HG03175 (cell line): ENCODE results near the gene PIGQ.
"Not testable (repeated sequence)": the region's sequence is repeated elsewhere in the genome, so short reads cannot be mapped to it uniquely, and the experiment has no call there.

Experiments used
- ATAC-seq: cut with Tn5 transposase; IDR thresholded peaks from one replicate; pipeline ENCODE4 v1.9.1; 2021; ENCODE audit warnings: mild to moderate bottlenecking, moderate library complexity; ENCODE audit not compliant: unreplicated experiment

The PIGQ gene

DNA sequence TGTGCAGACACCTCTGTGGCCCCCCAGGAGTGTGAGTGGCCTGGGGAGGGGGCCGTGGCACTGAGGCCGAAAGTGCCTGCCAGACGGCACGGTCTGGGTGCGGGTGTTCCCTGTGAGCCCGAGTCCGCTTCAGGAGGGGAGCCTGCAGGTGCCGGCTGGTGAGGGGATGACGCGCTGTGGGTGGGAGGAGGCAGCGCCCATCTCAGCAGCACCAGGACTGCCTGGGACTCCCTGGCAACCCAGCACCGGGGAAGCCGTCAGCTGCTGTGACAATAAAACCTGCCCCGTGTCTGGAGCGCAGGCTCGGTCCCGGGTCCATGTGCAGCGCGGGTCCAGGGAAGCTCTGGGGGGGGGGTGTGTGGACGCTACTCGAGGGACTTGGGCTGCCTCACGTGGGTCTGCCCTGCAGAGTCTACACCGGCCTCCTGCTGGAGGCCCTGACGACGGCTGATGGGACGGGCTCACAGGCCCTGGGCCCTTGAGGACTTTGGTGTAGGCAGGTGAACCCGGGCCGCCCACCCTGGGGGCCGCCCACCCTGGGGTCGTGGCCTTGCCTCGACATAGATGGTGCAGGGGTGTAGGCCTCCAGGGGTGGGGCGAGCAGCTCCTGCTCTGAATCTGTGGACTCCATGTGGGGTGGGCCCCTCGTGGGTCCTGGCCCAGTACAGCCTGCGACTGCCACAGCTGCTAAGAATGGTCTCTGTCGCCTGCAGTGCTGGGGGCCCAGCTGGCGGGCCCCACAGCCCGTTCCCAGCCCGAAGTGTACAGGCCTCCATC, 14.2 kb downstream of the PIGQ start:
- ATAC-seq: no peak

DNA sequence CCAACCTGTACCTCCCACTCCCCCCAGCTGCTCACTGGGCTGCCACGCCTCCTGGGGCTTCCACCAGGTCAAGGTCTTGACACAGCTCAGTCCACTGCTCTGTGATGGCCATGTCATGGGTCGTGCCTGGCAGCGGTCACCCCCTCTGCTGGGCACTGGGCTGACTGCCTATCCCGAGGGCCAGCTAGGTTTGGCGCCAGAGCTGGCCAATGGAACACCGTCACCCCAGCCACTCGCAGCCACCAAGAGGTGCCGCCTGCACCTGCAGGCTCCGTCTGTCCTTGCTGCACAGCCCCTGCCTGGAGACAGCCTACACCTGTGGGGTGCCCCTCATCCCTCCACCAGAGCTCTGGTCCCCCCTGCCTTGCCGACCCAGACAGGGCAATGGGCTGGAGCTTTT, 15.6 kb downstream of the PIGQ start:
- no peak for ATAC-seq

DNA sequence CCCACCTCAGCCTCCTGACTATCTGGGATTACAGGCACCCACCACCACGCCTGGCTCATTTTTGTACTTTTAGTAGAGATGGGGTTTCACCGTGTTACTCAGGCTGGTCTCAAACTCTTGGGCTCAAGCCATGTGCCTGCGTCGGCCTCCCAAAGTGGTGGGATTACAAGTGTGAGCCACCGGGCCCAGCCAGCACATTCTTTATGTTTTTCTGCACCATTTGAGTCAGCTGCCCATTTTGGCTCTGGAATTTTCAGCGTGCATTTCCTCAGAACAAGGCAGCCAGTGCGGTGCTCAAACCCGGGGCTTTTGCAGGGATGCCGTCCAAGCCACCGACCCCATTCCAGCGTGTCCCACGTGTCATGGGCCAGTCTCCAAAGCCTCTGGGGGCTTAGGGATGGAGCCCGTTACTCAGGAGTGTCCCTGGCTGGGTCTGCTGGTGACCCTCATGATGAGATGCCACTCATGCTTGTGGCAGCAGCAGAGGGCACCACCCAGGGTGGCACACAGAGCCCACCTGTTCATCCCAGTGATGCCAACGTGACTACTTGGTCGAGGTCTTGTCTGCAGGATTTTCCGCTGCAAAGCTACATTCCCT, 16.4 kb downstream of the PIGQ start:
- no peak for ATAC-seq

DNA sequence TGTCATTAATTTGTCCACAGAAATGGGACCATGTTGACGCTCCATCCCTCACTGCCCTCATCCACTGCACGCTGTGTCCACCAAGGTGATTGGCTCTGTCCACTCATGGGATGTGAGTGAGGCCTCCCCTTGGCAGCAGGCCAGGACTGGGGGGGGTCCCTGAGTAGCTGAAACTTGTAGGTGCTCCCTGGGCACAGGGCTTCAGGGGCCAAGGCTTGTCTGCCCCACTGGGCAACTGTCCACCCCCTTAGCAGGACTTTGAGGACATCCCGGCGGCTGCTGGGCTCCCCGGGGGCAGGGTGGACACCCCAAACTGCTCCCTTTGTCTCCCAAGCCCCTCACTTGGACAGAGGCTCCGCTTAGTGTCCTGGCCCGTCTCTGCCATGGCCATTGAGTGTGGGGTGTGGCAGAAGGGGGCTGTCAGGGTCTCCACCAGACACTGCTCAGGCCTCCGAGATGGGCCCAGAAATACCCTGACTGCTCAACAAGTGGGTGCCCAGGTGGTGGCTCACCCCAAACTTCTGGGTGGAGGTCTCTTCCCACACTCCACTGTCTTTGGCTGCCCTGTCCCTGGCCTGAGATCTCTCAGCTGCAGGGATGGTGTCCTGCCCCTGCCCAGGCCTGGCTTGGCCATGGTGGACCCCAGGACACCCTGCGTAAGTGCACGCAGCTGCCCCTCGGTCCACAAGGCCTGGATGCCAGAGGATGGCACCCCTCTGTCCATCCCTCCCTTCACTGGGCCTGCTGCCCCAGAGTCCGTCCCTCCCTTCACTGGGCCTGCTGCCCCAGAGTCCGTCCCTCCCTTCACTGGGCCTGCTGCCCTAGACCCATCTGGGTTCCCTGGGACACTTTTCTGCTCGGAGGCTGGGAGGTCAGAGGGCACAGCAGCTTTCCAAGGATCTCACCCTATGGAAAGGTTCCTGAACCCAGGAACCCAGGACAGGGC, 17.1 kb downstream of the PIGQ start:
- no peak for ATAC-seq

DNA sequence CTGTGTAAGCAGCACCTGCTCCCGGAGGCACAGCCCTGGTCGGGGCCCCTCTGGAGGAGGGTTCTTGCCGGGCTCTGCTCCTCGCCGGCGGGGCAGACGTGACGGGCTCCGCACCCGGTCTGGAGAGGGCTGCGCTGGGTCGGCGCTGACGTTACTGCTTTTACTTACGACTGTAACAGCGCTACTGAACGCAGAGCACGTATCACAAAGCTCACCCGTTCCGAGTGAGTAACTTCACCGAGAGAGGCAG, 18.8 kb downstream of the PIGQ start:
- ATAC-seq: peak; percentile 7

DNA sequence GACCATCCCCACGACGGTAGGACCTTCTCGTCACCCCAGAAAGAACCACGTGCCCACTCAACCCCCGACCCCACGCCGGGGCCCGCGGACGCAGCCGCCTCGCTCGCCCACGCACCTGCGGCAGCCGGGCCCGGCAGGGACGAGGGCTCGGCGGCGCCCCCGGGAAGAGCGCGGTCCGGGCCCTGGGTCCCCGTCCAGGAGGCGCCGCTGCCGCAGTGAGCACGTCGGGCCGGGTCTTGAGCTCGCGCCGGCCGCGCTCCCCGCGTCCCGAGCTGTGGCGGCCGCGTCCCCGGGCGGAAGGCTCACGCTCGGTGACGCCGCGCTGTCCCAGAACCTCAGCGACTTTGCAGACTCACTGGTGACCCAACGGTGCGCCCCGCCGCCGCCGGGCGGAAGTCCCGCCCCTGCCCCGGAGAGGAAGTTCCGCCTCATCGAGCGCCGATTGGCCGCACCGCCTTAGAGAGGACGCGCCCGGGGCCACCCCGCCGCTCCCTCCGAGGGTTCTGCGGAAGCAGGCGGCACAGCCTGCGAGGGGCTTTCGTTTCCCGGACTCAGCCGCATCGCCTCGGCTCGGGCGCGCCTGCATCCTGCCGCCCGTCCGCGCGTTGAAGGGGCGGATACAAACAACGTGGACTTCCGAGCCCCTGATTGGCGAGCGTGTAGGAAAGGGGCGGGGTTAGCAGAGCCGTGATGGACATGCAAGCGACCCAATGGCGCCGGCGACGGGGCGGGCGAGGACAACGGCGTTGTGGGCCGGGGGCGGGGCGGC, 19.3 kb downstream of the PIGQ start:
- peak; percentile 75 for ATAC-seq

DNA sequence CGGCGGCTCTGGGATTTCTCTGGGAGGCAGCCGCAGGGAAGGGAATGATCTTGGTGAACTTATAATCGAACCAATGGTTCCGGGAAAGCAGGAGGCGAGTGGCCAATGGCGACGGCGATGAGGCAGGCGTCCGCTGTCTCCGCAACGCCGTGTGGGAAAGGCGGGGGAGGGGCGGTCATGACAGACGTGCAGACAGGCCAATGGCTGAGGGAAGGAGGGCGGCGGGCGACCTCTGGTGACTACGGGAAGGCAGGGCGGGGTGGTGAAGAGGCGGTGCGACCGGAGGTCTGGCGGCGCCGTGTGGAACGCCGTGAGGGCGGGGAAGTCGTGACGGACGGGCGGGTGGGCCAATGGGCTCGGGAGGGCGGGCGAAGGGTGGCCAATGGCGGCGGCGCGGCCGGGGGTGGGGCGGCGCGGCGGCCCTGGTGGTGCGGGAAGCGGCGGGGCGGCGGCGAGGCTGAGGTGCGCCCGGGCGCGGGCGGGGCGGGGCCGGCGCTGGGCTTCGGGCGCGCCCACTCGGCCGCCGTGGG, 20.0 kb downstream of the PIGQ start, which contains the start of gene RAB40C:
Gene RAB40C, plus strand, starts transcription at position 409 of the 530 bp plus-strand sequence. CDS start 226 bp downstream, outside the sequence.
- ATAC-seq: peak; percentile 77

DNA sequence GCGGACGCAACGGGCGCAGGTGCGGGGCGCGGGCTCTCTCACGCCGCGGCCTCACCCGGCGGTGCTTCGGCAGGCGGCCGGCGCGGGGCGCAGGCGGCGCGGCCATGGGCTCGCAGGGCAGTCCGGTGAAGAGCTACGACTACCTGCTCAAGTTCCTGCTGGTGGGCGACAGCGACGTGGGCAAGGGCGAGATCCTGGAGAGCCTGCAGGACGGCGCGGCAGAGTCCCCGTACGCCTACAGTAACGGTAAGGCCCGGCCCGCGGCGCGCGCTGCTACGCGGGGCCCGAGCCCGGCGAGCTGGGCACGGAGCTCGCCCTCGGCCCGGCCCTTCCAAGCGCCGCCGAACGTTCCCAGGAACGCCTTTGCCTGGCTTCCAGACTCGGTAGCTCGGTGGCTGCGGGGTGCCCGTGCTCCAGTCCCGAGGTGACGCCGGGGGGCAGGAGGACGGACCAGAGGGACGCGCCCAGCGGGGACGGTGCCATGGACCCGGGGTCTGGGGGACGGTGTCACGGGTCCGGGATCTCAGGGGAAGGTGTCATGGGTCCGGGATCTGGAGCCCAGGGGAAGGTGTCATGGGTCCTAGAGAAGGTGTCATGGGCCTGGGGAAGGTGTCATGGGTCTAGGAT, 20.5 kb downstream of the PIGQ start:
- no peak for ATAC-seq

DNA sequence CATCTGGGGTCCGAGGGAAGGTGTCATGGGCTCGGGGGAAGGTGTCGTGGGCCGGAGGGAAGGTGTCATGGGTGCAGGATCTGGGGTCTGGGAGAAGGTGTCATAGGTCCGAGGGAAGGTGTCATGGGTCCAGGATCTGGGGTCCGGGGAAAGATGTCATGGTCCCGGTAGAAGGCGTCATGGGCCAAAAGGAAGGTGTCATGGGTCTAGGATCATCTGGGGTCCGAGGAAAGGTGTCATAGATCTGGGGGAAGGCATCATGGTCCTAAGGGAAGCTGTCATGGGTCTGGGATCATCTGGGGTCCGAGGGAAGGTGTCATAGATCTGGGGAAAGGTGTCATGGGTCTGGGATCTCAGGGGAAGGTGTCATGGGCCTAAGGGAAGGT, 21.0 kb downstream of the PIGQ start:
- no peak for ATAC-seq

DNA sequence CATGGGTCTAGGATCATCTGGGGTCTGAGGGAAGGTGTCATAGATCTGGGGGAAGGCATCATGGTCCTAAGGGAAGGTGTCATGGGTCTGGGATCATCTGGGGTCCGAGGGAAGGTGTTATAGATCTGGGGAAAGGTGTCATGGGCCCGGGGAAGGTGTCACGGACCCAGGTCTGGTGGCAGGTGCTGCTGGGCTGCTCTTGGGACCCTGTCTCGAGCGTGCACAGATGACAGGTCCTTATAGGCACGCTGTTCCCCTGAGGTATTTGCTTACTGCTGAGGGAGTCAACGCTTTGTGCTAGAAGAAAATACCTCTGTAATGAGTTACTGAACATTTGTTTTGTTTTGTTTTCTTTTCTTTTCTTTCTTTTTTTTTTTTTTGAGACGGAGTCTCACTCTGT, 21.5 kb downstream of the PIGQ start:
- ATAC-seq: no peak

DNA sequence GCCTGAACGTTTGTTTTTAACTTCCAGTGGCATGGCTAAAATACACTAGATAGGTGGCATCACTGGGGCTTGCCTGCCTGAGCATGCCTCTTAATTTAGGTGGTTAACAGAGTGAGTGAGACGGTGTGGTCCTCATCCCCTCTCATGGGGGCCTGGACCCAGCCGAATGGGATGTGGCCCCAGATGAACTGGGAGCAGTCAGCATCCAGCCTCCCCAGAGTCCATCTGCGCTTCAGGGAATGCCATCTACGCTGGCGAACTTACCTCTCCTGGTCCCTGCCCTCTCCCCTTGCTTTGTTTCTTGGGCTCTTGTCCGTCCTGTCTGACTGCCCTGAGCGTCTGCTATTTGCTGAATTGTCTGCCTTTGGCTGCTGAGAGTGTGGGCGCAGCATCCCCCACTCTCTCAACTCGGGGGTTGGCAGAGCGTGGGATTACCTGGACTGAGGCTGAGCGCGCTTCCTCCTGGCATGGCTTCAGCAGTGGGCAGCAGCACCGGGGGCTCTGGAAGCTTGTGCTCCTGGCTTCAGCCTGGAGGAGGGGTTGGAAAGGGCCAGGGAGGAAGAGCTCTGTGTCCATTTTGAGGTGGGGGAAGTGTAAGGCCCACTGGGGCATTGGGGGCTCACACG, 22.2 kb downstream of the PIGQ start:
- no peak for ATAC-seq

DNA sequence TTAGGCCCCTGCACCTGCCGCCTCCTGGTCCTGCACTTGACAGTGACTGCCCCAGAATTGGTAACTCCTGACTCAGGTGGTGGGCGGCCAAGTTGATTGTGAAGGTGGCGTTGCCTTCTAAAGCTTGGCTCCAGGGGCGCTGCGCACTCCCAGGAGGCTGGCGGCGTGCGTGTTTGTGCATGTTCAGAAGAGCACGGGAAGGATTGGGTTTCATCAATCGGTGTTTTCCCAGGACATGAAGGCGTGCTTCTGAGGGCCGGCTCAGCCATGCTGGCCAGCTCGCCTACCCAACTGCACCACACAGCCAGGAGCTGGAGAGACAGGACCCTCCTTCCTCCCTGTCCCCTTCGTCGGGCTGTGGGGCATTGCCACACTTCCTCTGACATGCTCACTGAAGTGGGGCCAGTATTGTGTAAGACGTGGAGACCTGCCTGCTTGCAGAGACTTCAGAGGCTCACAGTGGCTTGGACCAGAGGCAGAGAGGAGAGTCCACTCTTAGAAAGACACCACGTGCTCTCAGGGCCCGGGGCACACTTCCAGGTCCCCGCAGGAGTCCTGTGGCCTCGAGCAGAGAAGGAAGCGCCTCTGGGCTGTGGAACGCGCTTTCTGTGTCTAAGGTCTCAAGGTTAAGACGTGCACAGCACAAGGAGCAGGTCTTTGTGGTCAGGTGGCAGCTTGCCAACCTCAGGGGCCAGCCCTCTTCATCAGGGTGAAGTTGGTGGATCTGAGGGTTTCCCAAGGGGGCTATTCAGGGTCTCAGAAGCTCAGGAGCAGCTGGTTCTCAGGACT, 22.9 kb downstream of the PIGQ start:
- no peak for ATAC-seq

DNA sequence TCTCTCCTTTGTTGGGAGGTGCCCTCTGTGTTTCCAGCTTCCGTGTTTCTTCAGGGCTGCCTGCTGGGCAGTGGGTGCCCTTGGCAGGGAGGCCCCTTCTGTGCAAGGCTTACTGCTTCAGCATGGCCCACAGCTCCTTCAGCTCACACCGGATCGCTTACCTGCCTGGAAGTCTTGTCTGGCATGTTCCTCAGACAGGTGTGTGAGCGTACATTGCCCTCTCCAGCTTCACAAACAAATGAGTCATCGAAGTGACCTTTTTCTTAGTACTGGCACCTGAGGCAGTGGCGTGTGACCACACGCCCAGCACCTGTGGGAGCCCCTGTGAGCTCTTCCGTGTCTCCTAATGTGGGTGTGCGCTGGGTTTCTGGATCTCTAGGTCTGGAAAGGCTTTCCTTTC, 23.6 kb downstream of the PIGQ start:
- ATAC-seq: no peak

DNA sequence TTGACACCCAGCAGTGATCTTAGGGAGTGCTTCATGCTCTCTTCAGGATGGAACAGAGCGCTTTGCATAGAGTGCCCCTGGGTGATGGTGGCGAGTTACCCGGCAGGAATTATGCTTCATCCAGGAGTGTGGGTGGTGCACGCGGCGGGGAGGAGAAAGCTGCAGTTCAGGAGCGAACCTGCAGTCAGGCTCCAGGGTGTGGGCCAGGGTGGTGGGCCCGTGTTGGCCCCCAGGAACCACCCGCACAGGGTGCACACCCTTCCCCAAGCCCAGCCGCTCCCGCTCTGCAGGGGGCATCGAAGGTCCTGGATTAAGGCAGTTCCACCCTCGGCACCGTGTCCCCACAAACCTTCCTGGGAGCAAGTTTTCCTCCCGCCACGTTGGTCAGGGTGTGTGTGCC, 24.0 kb downstream of the PIGQ start:
- no peak for ATAC-seq

DNA sequence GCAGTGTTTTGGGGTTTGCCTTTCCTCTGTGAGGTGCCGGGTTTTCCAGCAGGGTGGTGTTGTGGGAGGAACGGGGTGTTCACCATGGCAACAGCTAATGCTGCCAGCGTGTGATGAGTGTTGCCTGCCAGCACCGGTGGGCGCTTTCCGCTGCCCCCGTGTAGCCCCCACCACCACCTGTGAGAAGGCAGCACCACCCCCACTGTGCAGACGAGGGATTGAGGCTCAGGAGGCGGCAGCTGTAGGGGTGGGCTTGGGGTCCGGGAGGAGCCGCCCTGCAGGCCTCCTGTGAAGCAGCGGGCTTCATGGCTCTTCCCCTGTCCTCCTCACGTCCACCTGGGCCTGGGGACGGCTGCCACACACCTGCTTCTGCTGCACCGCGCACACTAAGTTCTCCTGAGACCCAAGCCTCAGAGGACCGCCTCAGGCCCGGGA, 25.3 kb downstream of the PIGQ start:
- no peak for ATAC-seq

DNA sequence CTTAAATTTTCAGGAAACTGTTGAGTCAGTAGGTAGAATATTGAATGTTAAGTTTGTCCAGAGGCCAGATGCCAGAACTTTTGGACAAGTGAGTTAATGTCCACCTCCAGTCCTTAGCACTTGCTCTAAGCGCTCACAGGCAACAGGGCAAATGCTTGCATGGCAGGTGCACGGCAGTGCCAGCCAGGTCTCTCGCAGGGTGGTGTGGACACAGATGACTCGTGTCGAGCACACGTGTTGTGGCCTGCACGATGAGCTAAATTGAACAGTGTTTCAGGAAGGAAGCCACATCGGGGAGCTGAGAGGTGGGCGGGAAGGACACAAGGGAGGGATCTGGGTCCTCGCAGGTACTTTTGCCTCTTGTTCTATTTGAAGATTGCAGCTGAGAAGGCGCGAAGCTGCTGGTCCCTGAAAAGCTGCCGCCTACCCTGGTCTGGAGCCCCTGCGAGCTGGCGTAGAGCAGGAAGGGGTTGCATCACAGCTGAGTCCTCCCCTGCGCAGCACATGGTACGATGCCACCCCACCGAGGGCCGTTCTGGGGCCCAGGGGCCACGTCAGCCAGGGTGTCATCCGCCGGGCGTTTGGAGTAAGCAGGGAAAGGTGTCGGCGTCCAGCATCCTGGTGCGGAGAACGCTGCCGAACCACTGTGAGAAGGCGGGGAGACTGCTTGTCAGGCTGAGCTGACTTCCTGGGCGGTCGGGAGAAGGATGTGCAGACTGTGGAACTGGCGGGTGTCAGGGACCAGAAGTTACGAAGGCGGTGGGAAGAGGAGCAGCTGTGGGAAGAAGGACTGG, 26.4 kb downstream of the PIGQ start:
- ATAC-seq: no peak

DNA sequence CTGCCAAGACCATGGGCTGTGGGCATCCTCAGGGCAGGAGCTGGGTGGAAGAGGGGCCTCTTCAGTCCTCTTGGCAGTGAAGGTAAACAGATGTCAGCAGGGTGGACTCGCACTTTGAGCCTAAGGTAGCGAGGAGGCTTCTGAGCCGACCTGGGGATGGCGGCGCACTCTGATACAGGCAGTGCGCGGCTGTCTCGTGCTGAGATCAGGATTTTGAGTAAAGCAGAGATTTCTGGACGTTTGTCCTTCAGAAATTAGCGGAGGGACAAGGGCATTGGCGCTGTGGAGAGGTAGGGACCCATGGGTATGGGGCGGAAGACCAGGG, 26.9 kb downstream of the PIGQ start:
- no peak for ATAC-seq

DNA sequence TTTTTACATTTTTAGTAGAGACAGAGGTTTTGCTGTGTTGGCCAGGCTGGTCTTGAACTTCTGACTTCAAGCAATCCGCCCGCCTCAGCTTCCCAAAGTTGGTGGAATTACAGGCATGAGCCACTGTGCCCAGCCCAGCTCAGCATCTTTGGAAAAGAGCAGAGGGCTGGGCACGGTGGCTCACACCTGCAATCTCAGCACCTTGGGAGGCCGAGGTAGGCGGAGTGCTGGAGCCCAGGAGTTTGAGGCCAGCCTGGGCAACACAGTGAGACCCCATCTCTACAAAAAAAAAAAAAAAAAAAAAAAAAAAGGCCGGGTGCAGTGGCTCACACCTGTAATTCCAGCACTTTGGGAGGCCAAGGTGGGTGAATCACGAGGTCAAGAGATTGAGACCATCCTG, 27.9 kb downstream of the PIGQ start:
- not testable (repeated sequence) for ATAC-seq
